GM23248 (cell line): Measurements from ENCODE around the gene KCTD3. TPM values are rescaled to one million over a fixed set of nuclear protein-coding genes. Genes with fewer than 3 reads are reported as not detected.

Experiments
- DNase-seq: peaks from one replicate; pipeline ENCODE4 v3.0.0-alpha.2; 2015
- H2AFZ ChIP-seq: fragments of 200-600 bp; sonication (generic); 2 replicates; pipeline ENCODE4 v1.6.1; 2016; ENCODE audit warnings: antibody characterized with exemption
- H3F3A ChIP-seq: fragments of 200-600 bp; sonication (generic); 2 replicates; pipeline ENCODE4 v1.6.1; 2016; ENCODE audit warnings: mild to moderate bottlenecking, antibody characterized with exemption, mixed run types; ENCODE audit not compliant: insufficient read depth
- H3K27ac ChIP-seq: fragments of 200-600 bp; sonication (generic); 2 replicates; pipeline ENCODE4 v1.5.1; 2016; ENCODE audit warnings: mild to moderate bottlenecking
- H3K27me3 ChIP-seq: fragments of 200-600 bp; sonication (generic); replicated peaks from 2 replicates; pipeline ENCODE4 v1.6.1; 2016; ENCODE audit warnings: mild to moderate bottlenecking; ENCODE audit not compliant: insufficient read depth
- H3K36me3 ChIP-seq: fragments of 200-600 bp; sonication (generic); 2 replicates; pipeline ENCODE4 v1.6.1; 2016; ENCODE audit warnings: low read depth, mild to moderate bottlenecking
- H3K4me1 ChIP-seq: fragments of 200-600 bp; sonication (generic); 2 replicates; pipeline ENCODE4 v1.6.1; 2016; ENCODE audit warnings: mild to moderate bottlenecking; ENCODE audit not compliant: insufficient read depth
- H3K4me2 ChIP-seq: fragments of 200-600 bp; sonication (generic); one replicate; pipeline ENCODE4 v1.6.1; 2016; ENCODE audit warnings: mild to moderate bottlenecking; ENCODE audit not compliant: unreplicated experiment
- H3K4me3 ChIP-seq: fragments of 200-600 bp; sonication (generic); 2 replicates; pipeline ENCODE4 v1.5.1; 2016; ENCODE audit warnings: mild to moderate bottlenecking
- H3K79me2 ChIP-seq: fragments of 200-600 bp; sonication (generic); 2 replicates; pipeline ENCODE4 v1.6.1; 2016; ENCODE audit warnings: mild to moderate bottlenecking; ENCODE audit not compliant: insufficient read depth
- H3K9ac ChIP-seq: fragments of 200-600 bp; sonication (generic); 2 replicates; pipeline ENCODE4 v1.6.1; 2016; ENCODE audit warnings: mild to moderate bottlenecking
- H3K9me2 ChIP-seq: fragments of 200-600 bp; sonication (generic); 2 replicates; pipeline ENCODE4 v1.6.1; 2016; ENCODE audit warnings: mixed run types, mild to moderate bottlenecking, moderate library complexity; ENCODE audit not compliant: insufficient read depth
- H3K9me3 ChIP-seq: fragments of 200-600 bp; sonication (generic); one replicate; pipeline ENCODE4 v1.6.1; 2017; ENCODE audit warnings: low read depth
- H4K20me1 ChIP-seq: fragments of 200-600 bp; sonication (generic); 2 replicates; pipeline ENCODE4 v1.6.0; 2016; ENCODE audit not compliant: insufficient read depth
- EZH2 ChIP-seq: fragments of 200-600 bp; sonication (generic); IDR thresholded peaks from 2 replicates; pipeline ENCODE4 v1.6.1; 2018; ENCODE audit warnings: antibody characterized with exemption, mild to moderate bottlenecking; ENCODE audit not compliant: insufficient read depth, poor library complexity, severe bottlenecking
- EZH2phosphoT487 ChIP-seq: fragments of 200-600 bp; sonication (generic); IDR thresholded peaks from 2 replicates; pipeline ENCODE4 v1.6.1; 2018; ENCODE audit warnings: antibody characterized with exemption, moderate library complexity, mild to moderate bottlenecking, low read depth; ENCODE audit not compliant: insufficient read depth
- WGBS, 2 experiments: methylation state at CpG; one replicate each; pipeline ENCODE4 v1.1.6; 2015 to 2017; ENCODE audit warnings: low lambda C conversion rate in 2 of 2, low coverage in 1 of 2; ENCODE audit errors: missing lambda C conversion rate in 2 of 2; 5-methylcytosine and 5-hydroxymethylcytosine counted together
- in situ Hi-C: fragments of 300-500 bp; cut with MboI; formaldehyde crosslinking; loops from 2 replicates; pipeline ENCODE4 v1.15.0; 2020
- polyA plus RNA-seq: library from polyadenylated mRNA; unstranded; fragments of >200 nt; fragmentation: Nextera tagmentation; extraction: Ambion mirVana; gene quantifications from 2 replicates; pipeline ENCODE4 v1.2.1, GENCODE V29; 2016
- small RNA-seq: library from RNA; depleted of rRNA; stranded (forward); fragments of <200 nt; gene quantifications from one replicate; pipeline ENCODE3, GENCODE V24; 2014; ENCODE audit warnings: low read depth, low replicate concordance
- total RNA-seq: library from RNA; depleted of rRNA; stranded (reverse); fragments of >200 nt; shearing (Covaris generic); gene quantifications from 2 replicates; pipeline ENCODE4 v1.2.3, GENCODE V29; 2014

Gene KCTD3
- total and polyA plus RNA-seq, 2 experiments from 2014 or later: 17.5 to 32.0 TPM

DNA sequence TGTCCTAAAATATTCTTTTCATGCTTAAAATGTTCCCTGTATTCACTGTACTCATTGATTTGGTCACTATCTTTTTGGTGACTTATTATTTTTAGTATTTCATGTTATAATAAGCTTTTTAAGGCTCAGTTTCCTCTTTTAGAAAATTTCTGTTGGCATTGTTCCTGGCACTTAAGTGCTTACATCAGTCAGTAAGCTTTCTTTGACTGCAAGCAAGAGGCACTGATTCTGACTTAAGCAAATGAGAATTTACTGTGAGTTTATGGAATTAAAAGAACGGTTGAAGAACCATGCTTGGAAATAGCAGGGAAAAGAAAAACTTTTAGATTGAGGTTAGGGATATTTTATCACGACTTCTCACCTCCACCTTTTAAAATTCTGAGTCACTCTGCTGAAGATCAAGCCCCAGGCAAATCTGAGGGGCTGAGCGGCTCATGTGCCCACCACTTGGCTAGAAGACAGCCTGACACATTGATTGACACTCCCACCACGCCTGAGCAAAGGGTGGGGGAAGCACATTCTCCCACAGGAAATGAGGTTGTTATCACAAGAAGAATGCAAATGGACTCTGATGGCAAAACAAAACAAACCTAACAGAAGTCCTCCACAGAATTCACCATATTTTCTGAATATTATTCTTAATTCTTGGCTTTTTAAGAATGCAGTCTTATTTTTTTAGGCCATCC is 102.8 kb downstream of the KCTD3 start:
- Histone ChIP-seq H3K79me2 (no peaks in the 10 kb centered on the region), H3K4me3 (no peak overlapping the region), H3K4me2 (no peak overlapping the region), H3K4me1 (peaks cover 13% of the 10 kb centered on the region), H3F3A (peaks cover 7% of the 10 kb centered on the region; the same call in 1 of the 2 replicates), H3K9me3 (no peaks in the 10 kb centered on the region), H3K9me2 (no peaks in the 10 kb centered on the region), H3K27me3 (peaks cover 17% of the 10 kb centered on the region), H4K20me1 (no peaks in the 10 kb centered on the region), H3K27ac (no peak overlapping the region), H3K36me3 (no peaks in the 10 kb centered on the region), H3K9ac (no peak overlapping the region), H2AFZ (no peak overlapping the region)
- WGBS, 2 experiments: 13 to 23% methylated on average over 4 of the region's 4 CpGs
- TF ChIP-seq EZH2phosphoT487: no peak
- no peak for TF ChIP-seq EZH2
- in situ Hi-C loops: no loop called here
- DNase-seq: no peak

Small RNA genes lying within 50 kb of the gene (small RNA-seq; reads per million reads assigned to genes)
- gene RF00108: 0.50 reads per million
